Measurements from ENCODE around the gene RAB35. TPM values are rescaled to one million over a fixed set of nuclear protein-coding genes. Genes with fewer than 3 reads are reported as not detected.
A peak's percentile ranks its signal among the peaks of the same experiment; 100 is the strongest.

The RAB35 gene
- total RNA-seq, 1 donor from 2014 or later = 38.8 TPM

- DNase-seq (ENCODE audit: low read depth in 2 of 2) = peak; percentile 98 to 99
Observed at GRCh38 chr12:120086801-120087621, 29.5 kb downstream of the RAB35 start.

GRCh38 chr12:120085920-120086645 is 30.5 kb downstream of the RAB35 start:
- no peak for DNase-seq (ENCODE audit: low read depth in 2 of 2)

GRCh38 chr12:120081641-120082040 is 34.9 kb downstream of the RAB35 start:
- DNase-seq (ENCODE audit: low read depth in 2 of 2) = no peak

GRCh38 chr12:120079411-120080400 is 36.8 kb downstream of the RAB35 start:
- no peak for DNase-seq (ENCODE audit: low read depth in 2 of 2)

DNA sequence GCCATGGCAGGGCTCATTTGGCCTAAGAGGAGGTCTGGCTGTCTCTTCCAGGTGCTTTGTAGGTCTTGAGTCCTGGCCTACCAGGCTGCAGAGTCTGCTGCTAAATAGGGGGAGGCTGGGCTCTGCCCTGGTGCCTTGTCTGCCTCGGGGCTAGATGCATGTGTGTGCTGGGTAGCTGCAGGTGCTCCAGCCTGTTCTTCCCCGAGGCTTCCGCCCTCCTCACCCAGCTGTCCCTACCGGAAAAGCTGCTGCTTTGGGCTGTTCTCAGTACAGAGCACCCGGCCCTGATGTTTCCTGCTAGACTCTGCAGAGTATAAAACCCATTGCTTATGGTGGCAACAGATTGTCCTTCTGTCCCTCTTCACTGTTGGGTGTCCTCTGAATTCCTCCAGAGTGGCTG is 37.7 kb downstream of the RAB35 start:
- no peak for DNase-seq (ENCODE audit: low read depth in 2 of 2)

- no peak for DNase-seq (ENCODE audit: low read depth in 2 of 2)
Observed at GRCh38 chr12:120077260-120077659, 39.3 kb downstream of the RAB35 start.

DNA sequence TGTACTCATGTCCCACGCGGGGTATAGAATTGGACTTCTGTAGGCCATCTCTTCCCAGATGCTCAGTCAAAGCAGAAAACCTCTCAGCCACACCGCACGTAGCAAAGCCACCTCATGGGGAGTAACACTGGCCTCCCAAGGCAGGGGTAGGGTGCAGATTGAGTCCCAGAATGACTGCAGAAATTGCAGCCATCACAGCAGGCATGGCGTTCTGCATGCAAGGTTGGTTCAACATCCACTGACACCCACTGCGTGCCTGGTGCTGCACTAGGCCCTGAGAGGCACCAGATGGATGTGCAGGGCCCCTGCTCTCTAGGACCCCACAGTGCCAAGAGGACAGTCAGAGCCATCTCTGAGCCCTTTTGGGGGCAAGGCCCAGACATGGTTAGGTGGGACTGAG is 39.9 kb downstream of the RAB35 start:
- DNase-seq (ENCODE audit: low read depth in 2 of 2) = no peak

GRCh38 chr12:120075034-120075616 is 41.4 kb downstream of the RAB35 start:
- DNase-seq (ENCODE audit: low read depth in 2 of 2) = no peak

GRCh38 chr12:120072472-120073249 is 43.9 kb downstream of the RAB35 start:
- no peak for DNase-seq (ENCODE audit: low read depth in 2 of 2)

- DNase-seq (ENCODE audit: low read depth in 2 of 2) = no peak
Observed at GRCh38 chr12:120071493-120072020, 45.0 kb downstream of the RAB35 start.

DNA sequence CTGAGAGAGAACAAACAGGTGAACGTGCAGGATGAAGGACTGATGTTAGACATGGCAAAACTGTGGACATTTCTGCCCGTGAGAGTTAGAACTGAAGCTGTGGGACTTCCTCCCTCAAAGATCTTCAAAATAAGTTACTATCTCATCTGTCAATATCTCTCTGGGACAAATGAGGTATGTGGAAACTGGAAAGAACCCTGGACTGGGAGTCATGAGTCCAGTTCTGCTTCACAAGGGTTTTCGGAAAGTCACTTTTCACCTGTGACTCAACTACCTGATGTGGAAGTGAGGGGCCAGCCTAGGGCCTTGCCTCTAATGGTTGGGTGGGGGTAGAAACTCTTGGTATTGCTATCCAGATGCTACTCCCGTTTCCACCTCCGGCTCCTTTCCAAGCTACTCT is 47.3 kb downstream of the RAB35 start:
- DNase-seq (ENCODE audit: low read depth in 2 of 2) = no peak

GRCh38 chr12:120067901-120068300 is 48.7 kb downstream of the RAB35 start:
- DNase-seq (ENCODE audit: low read depth in 2 of 2) = no peak

GRCh38 chr12:120067084-120067869 is 49.3 kb downstream of the RAB35 start:
- DNase-seq (ENCODE audit: low read depth in 2 of 2) = no peak

GRCh38 chr12:120066341-120066740 is 50.2 kb downstream of the RAB35 start:
- no peak for DNase-seq (ENCODE audit: low read depth in 2 of 2)

DNA sequence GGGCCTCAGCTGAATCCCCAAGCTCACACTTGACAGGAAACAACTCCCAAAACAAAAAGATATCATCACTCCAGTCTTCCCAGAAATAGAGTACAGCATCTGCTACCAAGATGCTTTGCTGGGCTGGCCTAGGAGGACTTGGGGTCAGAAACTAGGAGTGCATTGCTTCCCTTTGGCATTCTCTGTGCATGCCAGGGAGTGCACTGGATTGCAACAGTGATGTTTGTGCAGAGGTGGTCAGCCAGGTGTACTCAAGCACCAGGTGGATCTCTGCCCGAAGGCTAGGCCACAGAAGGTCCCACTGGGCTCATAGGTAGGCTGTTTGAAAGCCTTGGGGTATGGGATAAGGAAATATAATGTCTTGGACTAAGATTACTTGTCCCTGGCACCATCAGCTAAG is 51.1 kb downstream of the RAB35 start:
- no peak for DNase-seq (ENCODE audit: low read depth in 2 of 2)

DNA sequence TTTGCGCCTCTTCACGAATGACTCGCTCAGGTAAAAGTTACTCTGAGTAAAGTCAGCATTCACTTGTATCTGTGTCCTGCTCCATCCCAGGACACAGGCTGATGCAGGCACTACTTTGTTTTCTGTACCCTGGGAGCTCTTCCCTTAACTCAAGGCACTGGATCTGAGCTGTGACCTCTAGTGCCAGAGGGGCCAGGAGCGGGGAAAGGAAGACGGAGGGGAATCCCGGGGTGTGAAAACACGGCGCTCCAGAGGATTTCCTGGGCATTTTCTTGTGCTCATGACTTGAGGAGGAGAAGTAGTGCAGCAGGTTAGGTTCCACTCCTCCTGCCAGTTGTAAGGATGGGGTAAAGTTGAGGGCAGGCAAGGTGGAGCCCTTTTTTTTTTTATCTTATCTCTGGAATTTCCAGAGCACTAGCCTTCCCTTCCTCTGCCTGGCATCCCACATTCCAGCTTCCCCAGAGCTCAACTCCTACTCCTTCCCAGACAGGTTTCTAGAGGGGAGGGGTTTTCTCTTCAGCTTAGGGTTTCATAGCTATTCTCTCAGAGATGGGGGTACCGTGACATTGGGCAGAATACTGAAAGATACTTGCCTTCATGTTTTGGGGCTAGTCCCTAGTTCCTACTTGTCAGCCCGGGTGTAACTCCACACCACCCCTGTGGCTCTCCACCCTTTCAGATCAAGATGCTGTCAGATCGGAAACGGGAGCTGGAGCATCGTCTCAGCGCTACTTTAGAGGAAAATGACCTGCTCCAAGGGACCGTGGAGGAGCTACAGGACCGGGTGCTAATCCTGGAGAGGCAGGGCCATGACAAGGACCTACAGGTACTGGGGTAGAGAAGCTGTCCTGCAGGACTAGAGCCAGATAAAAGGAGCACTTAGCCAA is 52.3 kb downstream of the RAB35 start:
- no peak for DNase-seq (ENCODE audit: low read depth in 2 of 2)

DNA sequence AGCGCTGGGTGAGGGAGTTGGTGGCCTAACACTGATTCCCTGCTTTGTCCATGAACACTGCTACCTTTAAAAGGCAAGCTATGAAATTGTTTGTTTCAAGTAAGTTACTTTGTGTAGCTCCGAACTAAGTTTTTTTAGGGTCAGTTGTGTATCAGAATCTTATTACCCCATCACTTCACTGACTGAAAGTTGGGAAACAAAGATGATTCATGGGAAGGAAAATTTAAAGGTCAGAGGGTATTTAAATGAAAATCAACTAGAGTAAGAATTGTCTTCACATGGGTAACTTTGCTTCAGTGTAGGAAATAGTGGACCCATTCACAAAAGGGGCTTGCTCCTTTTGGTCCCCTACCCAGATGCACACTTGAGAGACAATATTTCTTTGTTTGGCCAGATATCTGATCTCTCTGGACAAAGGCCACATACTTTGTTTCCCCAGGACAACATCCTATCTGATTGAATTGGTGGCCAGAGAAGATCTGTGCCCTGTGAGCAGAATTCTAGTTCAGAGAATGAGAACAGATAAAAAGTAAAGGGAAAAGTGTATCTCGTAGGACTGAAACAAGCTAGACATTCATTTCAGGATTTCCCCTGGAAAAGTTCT is 53.5 kb downstream of the RAB35 start:
- DNase-seq (ENCODE audit: low read depth in 2 of 2) = no peak
